Calu3 (cell line): ENCODE results near the gene PPP3CA. TPM values are rescaled to one million over a fixed set of nuclear protein-coding genes. Genes with fewer than 3 reads are reported as not detected.
"Not testable (repeated sequence)": the region's sequence is repeated elsewhere in the genome, so short reads cannot be mapped to it uniquely, and the experiment has no call there.

Experiments
- BruUV-seq: library from RNA; stranded (reverse); fragments of 400-500 nt; replicated peaks from 2 replicates; lab custom pipeline; 2021; lab: Mats Ljungman, UMichigan
- CTCF ChIA-PET: fragments of 300-600 bp; sonication (Branson Sonifier 250); formaldehyde crosslinking; loops from one replicate; lab custom pipeline; 2022; ENCODE audit warnings: antibody characterized with exemption; lab: Charles Lee
- DNase-seq: peaks from one replicate; pipeline ENCODE4 v3.0.0; 2022
- H3K27ac Mint-ChIP-seq: one replicate; pipeline ENCODE4 v1.8.0; 2022; ENCODE audit warnings: mixed read lengths; ENCODE audit not compliant: unreplicated experiment
- H3K27me3 Mint-ChIP-seq: one replicate; pipeline ENCODE4 v1.8.0; 2022; ENCODE audit warnings: mixed read lengths; ENCODE audit not compliant: unreplicated experiment
- H3K36me3 Mint-ChIP-seq: one replicate; pipeline ENCODE4 v1.8.0; 2022; ENCODE audit warnings: mild to moderate bottlenecking, moderate library complexity, mixed read lengths; ENCODE audit not compliant: insufficient read depth, unreplicated experiment
- H3K4me1 Mint-ChIP-seq: one replicate; pipeline ENCODE4 v1.8.0; 2022; ENCODE audit warnings: mild to moderate bottlenecking, low read depth, mixed read lengths; ENCODE audit not compliant: unreplicated experiment
- H3K4me3 Mint-ChIP-seq: one replicate; pipeline ENCODE4 v1.8.0; 2022; ENCODE audit warnings: mild to moderate bottlenecking, low read depth, moderate library complexity, mixed read lengths; ENCODE audit not compliant: unreplicated experiment
- H3K9me3 Mint-ChIP-seq: one replicate; pipeline ENCODE4 v1.8.0; 2022; ENCODE audit warnings: low read depth, mixed read lengths; ENCODE audit not compliant: unreplicated experiment
- intact Hi-C: fragments of 100-400 bp; cut with micrococcal nuclease; formaldehyde crosslinking; loops from one replicate; pipeline ENCODE4 v1.10.0; 2022; ENCODE audit not compliant: unreplicated experiment
- total RNA-seq: library from RNA; stranded (reverse); gene quantifications from 2 replicates; pipeline ENCODE4 v1.2.3, GENCODE V29; 2022
- TF ChIP-seq, protein P1 (sequence below): fragments of 200-600 bp; IDR thresholded peaks from one replicate; pipeline ENCODE4 v1.8.0; 2022; ENCODE audit warnings: antibody characterized with exemption; ENCODE audit not compliant: unreplicated experiment

PPP3CA gene
- total RNA-seq, 1 experiment from 2014 or later, result 33.7 TPM

- Mint-ChIP-seq H3K4me1 (peaks cover 14% of the 10 kb centered on the region), H3K4me3 (no peak overlapping the region), H3K27ac (no peak overlapping the region), H3K9me3 (no peaks in the 10 kb centered on the region), H3K27me3 (no peaks in the 10 kb centered on the region), H3K36me3 (no peaks in the 10 kb centered on the region)
- intact Hi-C loops, result loop anchor here (5.0 kb wide), 2 partner anchors 158 to 548 kb away; no protein-coding TSS in a partner anchor
- CTCF ChIA-PET, result interaction anchor here (0.6 to 1.5 kb wide), 3 partner anchors 15 to 75 kb away, joined by 3 to 5 read pairs (median 4); no protein-coding TSS in a partner anchor
- DNase-seq, result no peak
- no TSS peak for BruUV-seq
- TF ChIP-seq, protein P1, sequence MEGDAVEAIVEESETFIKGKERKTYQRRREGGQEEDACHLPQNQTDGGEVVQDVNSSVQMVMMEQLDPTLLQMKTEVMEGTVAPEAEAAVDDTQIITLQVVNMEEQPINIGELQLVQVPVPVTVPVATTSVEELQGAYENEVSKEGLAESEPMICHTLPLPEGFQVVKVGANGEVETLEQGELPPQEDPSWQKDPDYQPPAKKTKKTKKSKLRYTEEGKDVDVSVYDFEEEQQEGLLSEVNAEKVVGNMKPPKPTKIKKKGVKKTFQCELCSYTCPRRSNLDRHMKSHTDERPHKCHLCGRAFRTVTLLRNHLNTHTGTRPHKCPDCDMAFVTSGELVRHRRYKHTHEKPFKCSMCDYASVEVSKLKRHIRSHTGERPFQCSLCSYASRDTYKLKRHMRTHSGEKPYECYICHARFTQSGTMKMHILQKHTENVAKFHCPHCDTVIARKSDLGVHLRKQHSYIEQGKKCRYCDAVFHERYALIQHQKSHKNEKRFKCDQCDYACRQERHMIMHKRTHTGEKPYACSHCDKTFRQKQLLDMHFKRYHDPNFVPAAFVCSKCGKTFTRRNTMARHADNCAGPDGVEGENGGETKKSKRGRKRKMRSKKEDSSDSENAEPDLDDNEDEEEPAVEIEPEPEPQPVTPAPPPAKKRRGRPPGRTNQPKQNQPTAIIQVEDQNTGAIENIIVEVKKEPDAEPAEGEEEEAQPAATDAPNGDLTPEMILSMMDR, result no peak
Measured at GRCh38 chr4:101184668-101185067, 162.7 kb downstream of the PPP3CA start.

DNA sequence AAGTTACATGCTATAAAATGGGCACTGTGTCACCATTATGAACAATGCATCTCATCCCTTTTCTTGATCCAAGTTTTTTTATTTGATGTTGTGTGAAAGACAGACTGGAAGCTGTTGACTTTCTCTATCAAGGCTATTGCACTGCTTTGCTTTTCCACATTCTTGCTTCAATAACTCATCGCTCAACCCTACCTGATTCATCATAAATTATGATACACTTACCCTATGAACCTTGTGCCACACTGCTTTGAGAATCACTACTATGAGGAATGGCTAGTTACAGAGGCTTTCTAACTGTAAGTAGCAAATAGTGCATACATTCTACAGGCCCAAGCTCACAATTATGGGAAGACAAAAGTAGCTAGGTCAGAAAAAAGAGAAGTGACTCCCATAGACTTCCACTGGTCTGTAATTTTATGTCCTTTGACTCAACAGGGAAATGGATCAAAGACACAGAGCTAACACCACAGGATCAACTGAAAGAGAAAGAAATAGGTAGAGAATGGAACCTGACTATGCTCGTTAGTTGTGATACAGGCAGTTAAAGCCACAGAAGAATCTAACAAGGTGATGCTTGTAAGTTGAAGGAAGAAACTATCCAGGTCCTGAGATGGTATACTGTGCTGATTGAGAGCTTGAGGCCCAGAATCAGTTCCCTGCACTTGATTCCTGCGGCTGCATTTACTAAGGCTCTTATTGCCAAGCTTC is 163.5 kb downstream of the PPP3CA start:
- Mint-ChIP-seq H3K27me3 (no peaks in the 10 kb centered on the region), H3K27ac (no peak overlapping the region), H3K9me3 (no peaks in the 10 kb centered on the region), H3K4me3 (no peak overlapping the region), H3K4me1 (peaks cover 15% of the 10 kb centered on the region), H3K36me3 (no peaks in the 10 kb centered on the region)
- intact Hi-C loops, result no loop called here
- DNase-seq, result no peak
- CTCF ChIA-PET, result interaction anchor here (0.6 to 1.5 kb wide), 3 partner anchors 14 to 164 kb away, joined by 3 to 5 read pairs (median 4); no protein-coding TSS in a partner anchor
- TF ChIP-seq, protein P1, result no peak
- BruUV-seq, result no TSS peak

GRCh38 chr4:101183221-101183620 is 164.1 kb downstream of the PPP3CA start:
- no peak for DNase-seq
- Mint-ChIP-seq H3K4me1 (peaks cover 21% of the 10 kb centered on the region), H3K27me3 (no peaks in the 10 kb centered on the region), H3K9me3 (no peaks in the 10 kb centered on the region), H3K36me3 (no peaks in the 10 kb centered on the region), H3K27ac (no peak overlapping the region), H3K4me3 (no peak overlapping the region)
- no TSS peak for BruUV-seq
- CTCF ChIA-PET, result no interaction called here
- TF ChIP-seq, protein P1, result no peak
- intact Hi-C loops, result no loop called here

DNA sequence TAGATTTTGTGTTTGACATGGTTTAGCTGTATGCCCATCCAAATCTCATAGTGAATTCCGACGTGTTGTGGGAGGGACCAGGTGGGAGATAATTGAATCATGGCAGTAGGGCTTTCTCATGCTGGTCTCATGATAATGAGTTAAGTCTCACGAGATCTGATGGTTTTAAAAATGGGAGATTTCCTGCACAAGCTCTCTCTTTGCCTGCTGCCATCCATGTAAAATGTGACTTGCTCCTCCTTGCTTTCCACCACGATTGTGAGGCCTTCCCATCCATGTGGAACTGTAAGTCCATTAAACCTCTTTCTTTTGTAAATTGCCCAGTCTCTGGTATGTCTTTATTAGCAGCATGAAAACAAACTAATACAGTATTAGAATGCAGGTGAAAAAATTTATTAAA is 164.6 kb downstream of the PPP3CA start:
- H3K36me3 Mint-ChIP-seq, intact Hi-C loops, H3K27me3 Mint-ChIP-seq, H3K9me3 Mint-ChIP-seq, BruUV-seq, H3K27ac Mint-ChIP-seq, CTCF ChIA-PET, DNase-seq, H3K4me3 Mint-ChIP-seq: not testable (repeated sequence)
- H3K4me1 Mint-ChIP-seq, result peaks cover 22% of the 10 kb centered on the region

GRCh38 chr4:101178731-101179130 is 168.6 kb downstream of the PPP3CA start:
- Mint-ChIP-seq H3K27me3 (no peaks in the 10 kb centered on the region), H3K9me3 (no peaks in the 10 kb centered on the region), H3K36me3 (no peaks in the 10 kb centered on the region), H3K4me1 (peaks cover 16% of the 10 kb centered on the region), H3K27ac (no peak overlapping the region), H3K4me3 (no peak overlapping the region)
- BruUV-seq, result no TSS peak
- intact Hi-C loops, result no loop called here
- TF ChIP-seq, protein P1, result no peak
- no peak for DNase-seq
- CTCF ChIA-PET, result no interaction called here
